Calu3 (cell line): ENCODE results near the gene CPSF4L. TPM values are rescaled to one million over a fixed set of nuclear protein-coding genes. Genes with fewer than 3 reads are reported as not detected.

Experiments used
- BruUV-seq: library from RNA; stranded (reverse); fragments of 400-500 nt; replicated peaks from 2 replicates; lab custom pipeline; 2021; lab: Mats Ljungman, UMichigan
- CTCF ChIA-PET: fragments of 300-600 bp; sonication (Branson Sonifier 250); formaldehyde crosslinking; loops from one replicate; lab custom pipeline; 2022; ENCODE audit warnings: antibody characterized with exemption; lab: Charles Lee
- DNase-seq: peaks from one replicate; pipeline ENCODE4 v3.0.0; 2022
- H3K27ac Mint-ChIP-seq: one replicate; pipeline ENCODE4 v1.8.0; 2022; ENCODE audit warnings: mixed read lengths; ENCODE audit not compliant: unreplicated experiment
- H3K27me3 Mint-ChIP-seq: one replicate; pipeline ENCODE4 v1.8.0; 2022; ENCODE audit warnings: mixed read lengths; ENCODE audit not compliant: unreplicated experiment
- H3K36me3 Mint-ChIP-seq: one replicate; pipeline ENCODE4 v1.8.0; 2022; ENCODE audit warnings: mild to moderate bottlenecking, moderate library complexity, mixed read lengths; ENCODE audit not compliant: insufficient read depth, unreplicated experiment
- H3K4me1 Mint-ChIP-seq: one replicate; pipeline ENCODE4 v1.8.0; 2022; ENCODE audit warnings: mild to moderate bottlenecking, low read depth, mixed read lengths; ENCODE audit not compliant: unreplicated experiment
- H3K4me3 Mint-ChIP-seq: one replicate; pipeline ENCODE4 v1.8.0; 2022; ENCODE audit warnings: mild to moderate bottlenecking, low read depth, moderate library complexity, mixed read lengths; ENCODE audit not compliant: unreplicated experiment
- H3K9me3 Mint-ChIP-seq: one replicate; pipeline ENCODE4 v1.8.0; 2022; ENCODE audit warnings: low read depth, mixed read lengths; ENCODE audit not compliant: unreplicated experiment
- intact Hi-C: fragments of 100-400 bp; cut with micrococcal nuclease; formaldehyde crosslinking; loops from one replicate; pipeline ENCODE4 v1.10.0; 2022; ENCODE audit not compliant: unreplicated experiment
- total RNA-seq: library from RNA; stranded (reverse); gene quantifications from 2 replicates; pipeline ENCODE4 v1.2.3, GENCODE V29; 2022
- TF ChIP-seq, protein P1 (sequence below): fragments of 200-600 bp; IDR thresholded peaks from one replicate; pipeline ENCODE4 v1.8.0; 2022; ENCODE audit warnings: antibody characterized with exemption; ENCODE audit not compliant: unreplicated experiment

Gene CPSF4L
- total RNA-seq, 1 experiment from 2014 or later: not detected

GRCh38 chr17:73262676-73263642 lies 1.3 kb upstream of the CPSF4L start:
- no peak for DNase-seq
- CTCF ChIA-PET: interaction anchor here (0.7 to 2.3 kb wide), 7 partner anchors 30 to 131 kb away, joined by 3 to 10 read pairs (median 6); no protein-coding TSS in a partner anchor
- no TSS peak for BruUV-seq
- peak overlapping the region; percentile 35 for H3K4me3 Mint-ChIP-seq
- H3K27me3 Mint-ChIP-seq: no peaks in the 10 kb centered on the region
- no peaks in the 10 kb centered on the region for H3K9me3 Mint-ChIP-seq
- intact Hi-C loops: loop anchor here (2.0 kb wide), 1 partner anchor 46 kb away; no protein-coding TSS in a partner anchor
- TF ChIP-seq, protein P1, sequence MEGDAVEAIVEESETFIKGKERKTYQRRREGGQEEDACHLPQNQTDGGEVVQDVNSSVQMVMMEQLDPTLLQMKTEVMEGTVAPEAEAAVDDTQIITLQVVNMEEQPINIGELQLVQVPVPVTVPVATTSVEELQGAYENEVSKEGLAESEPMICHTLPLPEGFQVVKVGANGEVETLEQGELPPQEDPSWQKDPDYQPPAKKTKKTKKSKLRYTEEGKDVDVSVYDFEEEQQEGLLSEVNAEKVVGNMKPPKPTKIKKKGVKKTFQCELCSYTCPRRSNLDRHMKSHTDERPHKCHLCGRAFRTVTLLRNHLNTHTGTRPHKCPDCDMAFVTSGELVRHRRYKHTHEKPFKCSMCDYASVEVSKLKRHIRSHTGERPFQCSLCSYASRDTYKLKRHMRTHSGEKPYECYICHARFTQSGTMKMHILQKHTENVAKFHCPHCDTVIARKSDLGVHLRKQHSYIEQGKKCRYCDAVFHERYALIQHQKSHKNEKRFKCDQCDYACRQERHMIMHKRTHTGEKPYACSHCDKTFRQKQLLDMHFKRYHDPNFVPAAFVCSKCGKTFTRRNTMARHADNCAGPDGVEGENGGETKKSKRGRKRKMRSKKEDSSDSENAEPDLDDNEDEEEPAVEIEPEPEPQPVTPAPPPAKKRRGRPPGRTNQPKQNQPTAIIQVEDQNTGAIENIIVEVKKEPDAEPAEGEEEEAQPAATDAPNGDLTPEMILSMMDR: no peak
- H3K36me3 Mint-ChIP-seq: no peaks in the 10 kb centered on the region
- H3K4me1 Mint-ChIP-seq: peaks cover 30% of the 10 kb centered on the region
- H3K27ac Mint-ChIP-seq: peak overlapping the region; percentile 28

- Mint-ChIP-seq H3K9me3 (no peaks in the 10 kb centered on the region), H3K4me3 (peak overlapping the region; percentile 35), H3K27ac (peak overlapping the region; percentile 28), H3K27me3 (no peaks in the 10 kb centered on the region), H3K36me3 (no peaks in the 10 kb centered on the region), H3K4me1 (peaks cover 30% of the 10 kb centered on the region)
- peak; percentile 77 for DNase-seq
- intact Hi-C loops: loop anchor here (2.0 kb wide), 1 partner anchor 47 kb away; no protein-coding TSS in a partner anchor
- CTCF ChIA-PET: interaction anchor here (0.9 to 2.3 kb wide), 6 partner anchors 31 to 115 kb away, joined by 3 to 10 read pairs (median 6); no protein-coding TSS in a partner anchor
- no TSS peak for BruUV-seq
- TF ChIP-seq, protein P1: no peak
Observed at GRCh38 chr17:73261952-73262675, 434 bp upstream of the CPSF4L start.

DNA sequence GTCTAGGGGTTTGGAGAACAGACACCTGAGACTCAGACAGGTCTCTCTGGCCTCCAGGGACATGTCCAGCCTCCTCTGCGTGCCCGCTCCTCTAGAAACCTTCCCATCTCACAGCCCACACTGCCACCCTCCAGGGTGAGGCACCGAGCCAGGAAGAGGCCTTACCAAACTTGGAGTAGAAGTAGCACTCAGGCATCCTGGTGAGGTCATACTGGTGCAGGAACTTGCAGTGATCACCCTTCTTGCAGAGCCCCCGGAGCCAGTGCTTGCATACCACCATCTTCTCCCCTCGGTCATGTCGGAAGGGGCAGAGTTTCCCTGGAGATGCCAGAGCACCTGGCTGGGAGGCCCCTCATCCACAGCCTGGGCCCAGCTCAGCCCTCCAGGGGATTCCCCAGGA lies 4.2 kb downstream of the CPSF4L start:
- TF ChIP-seq, protein P1: no peak
- no TSS peak for BruUV-seq
- intact Hi-C loops: loop anchor here (5.0 kb wide), 1 partner anchor 165 kb away; no protein-coding TSS in a partner anchor
- Mint-ChIP-seq H3K36me3 (no peaks in the 10 kb centered on the region), H3K9me3 (no peaks in the 10 kb centered on the region), H3K4me3 (no peak overlapping the region), H3K27me3 (peaks cover under 1% of the 10 kb centered on the region), H3K4me1 (peaks cover 18% of the 10 kb centered on the region), H3K27ac (no peak overlapping the region)
- CTCF ChIA-PET: interaction anchor here (0.7 kb wide), 1 partner anchor 109 kb away, joined by 3 read pairs; no protein-coding TSS in a partner anchor
- DNase-seq: no peak

DNA sequence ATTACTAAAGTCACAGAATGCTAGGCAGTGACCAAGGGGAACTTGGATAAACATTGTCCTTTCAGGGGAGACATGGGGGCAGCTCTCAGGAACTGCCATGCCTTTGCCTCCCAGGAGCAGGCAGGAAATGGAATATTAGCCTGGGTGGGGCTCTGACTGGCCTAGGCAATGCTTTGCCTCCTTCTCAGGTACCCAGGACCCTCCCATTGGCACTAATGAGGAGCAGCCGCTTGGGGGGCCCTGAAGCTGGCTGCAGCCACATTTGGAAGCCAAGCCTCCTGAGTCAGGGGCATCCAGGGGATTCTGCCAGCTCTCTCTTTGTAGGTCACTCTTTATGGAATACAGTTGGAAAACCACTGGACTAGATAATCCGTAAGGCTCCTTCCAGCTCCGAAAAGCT lies 5.5 kb downstream of the CPSF4L start:
- CTCF ChIA-PET: interaction anchor here (1.0 to 1.6 kb wide), 3 partner anchors 55 to 115 kb away, joined by 5 to 9 read pairs (median 8); partner anchors contain the start of gene CDC42EP4
- Mint-ChIP-seq H3K9me3 (no peaks in the 10 kb centered on the region), H3K27me3 (peaks cover 13% of the 10 kb centered on the region), H3K36me3 (no peaks in the 10 kb centered on the region), H3K4me3 (no peak overlapping the region), H3K27ac (no peak overlapping the region), H3K4me1 (peaks cover 8% of the 10 kb centered on the region)
- TF ChIP-seq, protein P1: no peak
- intact Hi-C loops: loop anchor here (1.0 to 5.0 kb wide), 2 partner anchors 114 to 166 kb away; no protein-coding TSS in a partner anchor
- BruUV-seq: no TSS peak
- DNase-seq: no peak
